HG02981 (cell line): ENCODE results near the gene PHLDA3.
"Not testable (repeated sequence)": the region's sequence is repeated elsewhere in the genome, so short reads cannot be mapped to it uniquely, and the experiment has no call there.

Experiments
- ATAC-seq: cut with Tn5 transposase; IDR thresholded peaks from one replicate; pipeline ENCODE4 v1.9.1; 2021; ENCODE audit warnings: mild to moderate bottlenecking, moderate library complexity; ENCODE audit not compliant: unreplicated experiment

Gene PHLDA3

GRCh38 chr1:201504179-201504631 lies 35.2 kb upstream of the PHLDA3 start:
- no peak for ATAC-seq

GRCh38 chr1:201503397-201504176 lies 34.6 kb upstream of the PHLDA3 start:
- ATAC-seq = no peak

- no peak for ATAC-seq
Observed at GRCh38 chr1:201502511-201502857, 33.5 kb upstream of the PHLDA3 start.

- ATAC-seq = no peak
Observed at GRCh38 chr1:201501812-201502510, 33.0 kb upstream of the PHLDA3 start.

GRCh38 chr1:201501144-201501543 lies 32.2 kb upstream of the PHLDA3 start:
- no peak for ATAC-seq

GRCh38 chr1:201500670-201501120 lies 31.7 kb upstream of the PHLDA3 start:
- no peak for ATAC-seq

- no peak for ATAC-seq
Observed at GRCh38 chr1:201499795-201500669, 31.0 kb upstream of the PHLDA3 start.

- ATAC-seq = no peak
Observed at GRCh38 chr1:201499191-201499590, 30.2 kb upstream of the PHLDA3 start.

GRCh38 chr1:201498621-201499020 lies 29.6 kb upstream of the PHLDA3 start:
- ATAC-seq = no peak

GRCh38 chr1:201497935-201498509 lies 29.0 kb upstream of the PHLDA3 start:
- ATAC-seq = no peak

GRCh38 chr1:201496296-201496690 lies 27.3 kb upstream of the PHLDA3 start:
- no peak for ATAC-seq

GRCh38 chr1:201495551-201496295 lies 26.7 kb upstream of the PHLDA3 start:
- no peak for ATAC-seq

- no peak for ATAC-seq
Observed at GRCh38 chr1:201493757-201494617, 25.0 kb upstream of the PHLDA3 start.

GRCh38 chr1:201493026-201493656 lies 24.2 kb upstream of the PHLDA3 start:
- not testable (repeated sequence) for ATAC-seq

- ATAC-seq = no peak
Observed at GRCh38 chr1:201491896-201492511, 23.0 kb upstream of the PHLDA3 start.

- no peak for ATAC-seq
Observed at GRCh38 chr1:201490708-201491131, 21.7 kb upstream of the PHLDA3 start.

GRCh38 chr1:201489643-201490261 lies 20.8 kb upstream of the PHLDA3 start:
- no peak for ATAC-seq
